GM19455 (cell line): Measurements from ENCODE around the gene CISD1.

Experiments used
- ATAC-seq: cut with Tn5 transposase; IDR thresholded peaks from one replicate; pipeline ENCODE4 v1.9.1; 2021; ENCODE audit not compliant: unreplicated experiment

The CISD1 gene

GRCh38 chr10:58265249-58265648 lies 3.7 kb upstream of the CISD1 start:
- ATAC-seq = no peak

DNA sequence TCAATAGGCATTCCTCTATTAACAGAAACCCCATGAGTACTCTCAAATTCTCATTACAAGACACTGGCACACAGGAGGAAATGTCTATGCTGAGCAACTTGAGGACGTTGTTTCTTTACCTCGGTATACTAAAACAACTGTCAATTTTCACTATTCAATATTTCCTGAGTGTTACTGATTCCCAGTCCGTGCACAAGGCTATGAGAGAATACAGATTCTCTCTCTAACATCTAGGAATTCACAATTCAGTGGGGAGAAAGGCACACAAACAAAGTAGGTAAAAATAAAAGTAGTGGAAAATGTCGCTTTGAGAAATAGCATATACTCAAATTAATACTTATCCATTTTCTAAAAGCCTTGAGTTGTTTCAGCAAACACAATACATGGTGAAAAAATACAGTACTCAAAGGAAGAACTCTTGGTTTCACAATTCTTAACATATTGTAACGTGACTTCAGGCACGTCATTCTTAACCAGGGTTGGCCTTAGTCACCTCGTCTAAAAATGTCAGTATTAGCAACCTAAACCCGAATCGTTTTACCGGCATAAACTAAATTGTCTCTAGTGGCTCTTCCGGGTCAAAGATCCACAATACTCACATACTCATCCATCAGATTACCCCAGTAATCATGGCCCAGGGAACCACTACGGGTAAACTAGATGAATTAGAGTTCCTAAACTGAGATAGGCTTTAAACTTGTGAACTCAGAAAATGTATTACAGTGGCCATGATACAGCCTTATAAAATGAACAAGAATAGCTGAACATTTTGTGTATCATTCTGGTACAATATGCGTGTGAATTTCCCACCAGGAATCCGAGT lies 2.7 kb upstream of the CISD1 start:
- peak; percentile 17 for ATAC-seq

DNA sequence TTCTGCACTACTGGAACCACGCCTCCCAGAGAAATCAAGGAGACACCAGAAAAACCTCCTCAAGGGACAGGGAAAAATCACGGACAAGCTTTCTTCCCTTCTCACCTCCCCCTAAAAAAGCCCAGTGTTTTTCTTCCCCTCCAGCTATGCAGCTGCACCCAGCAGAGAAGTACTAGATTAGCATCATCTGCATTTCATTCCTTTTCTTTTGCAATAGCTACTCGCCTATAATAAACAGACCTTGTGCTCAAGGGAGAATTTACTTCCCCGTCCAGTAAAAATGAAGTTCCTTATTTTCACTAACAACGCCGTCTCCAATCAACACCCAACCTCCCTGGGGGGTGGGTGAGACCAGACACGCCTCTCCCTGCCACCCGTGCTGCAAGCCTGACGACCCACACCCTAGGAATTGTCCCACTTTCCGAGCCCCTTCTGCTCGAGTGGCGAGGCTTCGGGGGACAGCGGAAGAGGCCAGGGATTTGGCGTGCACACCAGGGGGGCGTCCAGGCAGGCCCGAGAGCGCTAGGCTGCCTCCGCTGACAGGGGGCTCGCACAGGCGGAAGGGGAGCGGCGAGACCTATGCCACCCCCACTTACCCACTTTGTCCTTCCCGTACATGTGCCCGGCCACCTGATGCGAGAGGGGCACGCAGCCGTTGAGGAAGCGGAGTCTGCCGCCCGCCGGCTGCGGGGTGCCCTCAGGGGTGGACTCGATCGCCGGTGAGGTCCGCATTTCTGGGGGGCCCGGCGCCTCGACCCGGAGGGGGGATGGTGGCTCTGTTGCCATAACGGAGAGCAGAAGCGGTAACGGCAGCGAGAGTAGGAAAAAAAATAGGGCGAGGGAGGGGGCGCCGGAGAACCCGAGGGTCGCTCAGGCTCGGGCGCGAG lies 1.9 kb upstream of the CISD1 start:
- ATAC-seq = peak; percentile 11

- ATAC-seq = peak; percentile 59
These were observed 1.1 kb upstream of the CISD1 start, which contains the start of gene IPMK for GRCh38 chr10:58267713-58268453. IPMK (minus strand) TSS chr10:58267894; CDS start chr10:58267611, 283 bp downstream.

DNA sequence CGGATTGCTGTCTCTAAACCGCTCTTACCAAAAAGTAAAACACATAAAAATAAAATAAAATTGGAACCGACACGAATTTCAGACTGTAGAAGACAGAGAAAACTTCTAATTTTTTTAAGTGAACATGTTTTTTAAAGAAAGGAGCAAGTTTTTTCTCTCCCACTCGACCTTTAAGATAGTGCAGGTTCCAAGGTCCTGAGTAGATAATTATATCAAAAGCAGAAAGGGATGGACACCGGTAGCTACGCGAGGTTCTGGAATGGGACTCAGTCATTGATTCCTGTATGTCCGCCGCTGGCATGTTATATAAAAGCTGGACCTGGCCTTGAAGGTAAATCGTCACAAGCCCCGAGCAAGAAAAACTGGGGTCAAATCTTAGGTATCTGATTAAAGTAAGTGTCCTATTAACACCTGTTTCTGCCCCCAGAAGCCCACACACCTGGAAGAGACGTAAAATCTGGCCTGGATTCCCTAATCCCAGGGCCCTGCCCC lies 462 bp upstream of the CISD1 start:
- ATAC-seq = peak; percentile 0

- no peak for ATAC-seq
These were observed 874 bp downstream of the CISD1 start for GRCh38 chr10:58269782-58270290.

- no peak for ATAC-seq
These were observed 6.3 kb downstream of the CISD1 start for GRCh38 chr10:58275261-58275660.

- no peak for ATAC-seq
These were observed 6.9 kb downstream of the CISD1 start for GRCh38 chr10:58275908-58276307.

DNA sequence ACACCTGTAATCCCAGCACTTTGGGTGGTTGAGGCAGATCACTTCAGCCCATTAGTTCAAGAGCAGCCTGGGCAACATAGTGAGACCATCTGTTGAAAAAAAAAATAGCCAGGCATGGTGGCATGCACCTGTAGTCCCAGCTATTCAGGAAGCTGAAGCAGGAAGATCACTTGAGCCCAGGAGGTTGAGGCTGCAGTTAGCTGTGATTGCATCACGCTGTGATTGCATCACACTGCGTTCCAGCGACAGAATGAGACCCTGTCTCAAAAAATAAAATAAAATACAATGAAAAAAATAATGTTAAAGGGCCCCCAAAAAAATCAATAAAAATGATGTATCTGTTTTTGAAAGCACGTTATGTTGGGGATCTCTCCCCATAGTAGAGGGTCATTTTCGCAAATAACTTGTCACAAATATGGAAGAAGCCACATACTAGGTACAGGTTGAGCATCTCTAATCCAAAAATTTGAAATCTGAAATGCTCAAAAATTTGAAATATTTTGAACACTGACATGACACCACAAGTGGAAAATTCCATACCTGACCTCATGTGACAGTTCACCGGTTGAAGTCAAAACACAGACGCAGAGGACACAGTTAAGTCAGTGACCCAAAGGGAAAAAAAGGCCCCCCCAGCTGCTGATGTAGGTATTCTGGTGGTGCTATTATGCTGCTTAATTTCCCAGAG lies 9.5 kb downstream of the CISD1 start:
- ATAC-seq = no peak

- no peak for ATAC-seq
These were observed 10.0 kb downstream of the CISD1 start for GRCh38 chr10:58278962-58279307.

- no peak for ATAC-seq
These were observed 11.5 kb downstream of the CISD1 start for GRCh38 chr10:58280477-58280876.

DNA sequence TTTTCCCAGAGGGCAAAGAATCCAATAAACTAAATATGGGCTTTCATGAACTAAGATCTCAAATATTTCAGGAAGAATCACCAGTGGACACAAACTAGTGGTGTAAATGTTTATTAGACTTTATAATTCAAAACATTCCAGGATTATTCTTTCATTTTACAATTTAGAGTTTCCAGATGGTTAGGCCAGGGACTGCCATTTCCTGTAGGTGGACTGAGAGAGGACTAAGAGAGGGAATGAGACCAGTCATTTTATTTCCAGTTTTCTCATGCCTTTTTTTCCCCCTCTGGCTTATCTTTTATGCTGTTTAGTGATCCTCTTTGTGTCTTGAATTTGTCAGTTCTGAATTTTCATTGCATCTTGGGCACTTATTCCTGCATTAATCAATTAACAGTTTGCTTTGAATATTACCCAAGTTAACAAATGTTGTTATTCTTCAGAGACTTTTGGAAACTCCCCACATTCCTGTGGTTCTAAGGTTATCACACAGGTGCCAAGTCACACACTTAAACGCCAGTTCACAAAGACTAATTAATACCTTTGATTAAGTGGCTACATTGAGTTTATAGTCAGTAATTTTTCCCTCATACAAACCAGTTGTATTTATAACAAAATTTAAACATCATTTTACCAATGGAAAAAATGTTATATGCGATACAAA lies 12.3 kb downstream of the CISD1 start:
- ATAC-seq = no peak

DNA sequence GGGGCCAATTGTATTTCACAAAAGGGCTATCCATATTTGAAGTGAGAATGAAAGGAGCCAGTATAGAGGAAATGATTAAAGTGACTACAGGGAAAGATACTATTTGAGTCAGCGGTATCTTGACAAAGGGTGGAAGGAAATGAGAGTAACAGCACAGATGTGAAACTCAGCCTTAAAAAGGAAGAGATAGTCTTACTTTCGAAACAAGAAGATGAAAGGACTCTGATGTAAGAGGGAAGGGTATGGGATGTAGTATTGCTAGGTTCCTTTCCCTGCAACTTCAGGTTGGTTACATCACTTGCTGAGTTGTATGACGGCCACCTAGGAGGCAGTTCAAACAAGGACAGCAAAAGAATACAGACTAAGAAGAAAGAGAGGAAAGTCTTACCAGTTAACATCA lies 13.7 kb downstream of the CISD1 start:
- ATAC-seq = peak; percentile 97

- peak; percentile 80 for ATAC-seq
These were observed 22.7 kb downstream of the CISD1 start for GRCh38 chr10:58291538-58292174.

- no peak for ATAC-seq
These were observed 25.0 kb downstream of the CISD1 start for GRCh38 chr10:58293989-58294388.

DNA sequence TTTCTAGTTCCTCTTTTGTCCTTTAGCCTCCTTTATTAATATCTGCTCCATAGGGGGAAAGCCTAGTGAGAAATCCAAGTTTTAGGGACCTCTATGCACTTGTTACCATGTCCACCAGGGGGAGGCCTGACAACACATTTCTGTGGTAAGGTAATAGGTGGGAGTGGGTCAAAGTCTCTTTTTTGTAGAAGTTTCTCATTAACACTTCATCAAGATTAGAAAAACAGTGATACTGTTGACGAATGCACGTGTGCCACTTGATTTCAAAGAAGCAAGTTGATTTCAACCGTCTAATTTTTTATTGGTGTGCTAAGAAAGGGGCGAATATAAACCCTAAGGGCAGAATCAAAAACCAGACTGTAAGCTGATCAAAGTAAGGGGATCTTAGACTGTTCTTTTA lies 30.6 kb downstream of the CISD1 start:
- peak; percentile 97 for ATAC-seq

GRCh38 chr10:58300676-58301075 lies 31.7 kb downstream of the CISD1 start:
- no peak for ATAC-seq

DNA sequence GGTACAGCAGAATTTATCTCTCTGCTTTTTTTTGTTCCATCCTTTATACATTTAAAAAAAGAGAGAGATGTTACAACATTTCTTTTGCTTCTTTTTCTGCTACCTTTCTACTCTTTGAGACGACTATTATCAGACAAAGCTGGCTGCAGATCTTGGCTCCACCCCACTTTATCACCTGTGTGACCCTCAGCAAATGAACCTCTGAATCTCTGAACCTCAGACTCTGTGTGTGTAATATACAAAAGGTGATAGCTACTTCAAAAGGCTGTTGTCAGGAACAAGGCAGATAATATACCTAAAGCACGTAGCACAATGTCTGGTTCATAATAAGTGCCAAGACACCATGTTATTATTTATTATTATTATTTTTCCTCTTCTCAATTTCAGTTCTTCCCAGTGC lies 33.3 kb downstream of the CISD1 start:
- ATAC-seq = no peak

DNA sequence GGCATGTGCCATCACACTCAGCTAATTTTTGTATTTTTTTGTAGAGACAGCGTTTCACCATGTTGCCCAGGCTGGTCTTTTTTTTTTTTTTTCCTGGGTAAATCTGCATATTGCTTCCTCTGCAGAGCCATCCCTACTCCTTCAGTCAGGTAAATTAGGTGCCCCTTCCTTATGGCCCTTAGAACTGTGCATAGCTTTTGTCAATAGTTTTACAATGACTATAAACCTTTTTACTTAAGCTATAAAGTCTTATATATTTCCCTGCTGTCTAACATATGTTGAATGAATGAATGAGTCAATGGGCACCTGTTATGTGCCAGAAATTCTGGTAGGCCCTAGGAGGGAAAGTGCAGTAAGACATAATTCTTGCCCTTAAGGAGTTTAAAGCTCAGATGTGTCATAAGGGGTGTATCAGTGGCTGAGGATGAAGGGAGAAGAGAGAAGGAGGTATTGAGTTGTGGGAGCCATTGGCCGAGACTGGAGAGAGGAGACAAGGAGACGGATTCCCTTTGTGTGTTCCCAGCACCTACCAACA lies 35.2 kb downstream of the CISD1 start:
- no peak for ATAC-seq
